GM21576 (cell line): ENCODE measurements around the gene PSTPIP1.

Experiments used
- ATAC-seq: cut with Tn5 transposase; IDR thresholded peaks from one replicate; pipeline ENCODE4 v1.9.1; 2021; ENCODE audit warnings: mild to moderate bottlenecking, moderate library complexity; ENCODE audit not compliant: unreplicated experiment

The PSTPIP1 gene

DNA sequence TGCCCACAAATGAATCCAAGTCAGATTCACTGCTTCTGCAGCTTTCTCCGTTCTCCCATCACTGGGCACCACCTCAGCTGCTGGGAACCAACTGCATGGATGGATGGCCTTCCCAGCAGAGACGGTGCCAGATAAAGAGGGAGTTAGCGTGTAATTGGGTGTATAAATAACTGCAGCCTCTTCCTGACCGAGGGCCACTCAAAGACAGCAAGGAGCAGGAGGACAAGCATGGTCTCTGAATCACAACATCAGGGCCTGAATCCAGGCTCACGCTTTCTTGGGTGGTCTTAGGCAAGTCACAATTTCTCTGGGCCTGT lies 44.2 kb downstream of the PSTPIP1 start:
- ATAC-seq: no peak

- no peak for ATAC-seq
Observed at GRCh38 chr15:77039848-77040247, 44.9 kb downstream of the PSTPIP1 start.

- ATAC-seq: no peak
Observed at GRCh38 chr15:77040673-77041072, 45.7 kb downstream of the PSTPIP1 start.

- ATAC-seq: no peak
Observed at GRCh38 chr15:77042245-77042919, 47.5 kb downstream of the PSTPIP1 start.

DNA sequence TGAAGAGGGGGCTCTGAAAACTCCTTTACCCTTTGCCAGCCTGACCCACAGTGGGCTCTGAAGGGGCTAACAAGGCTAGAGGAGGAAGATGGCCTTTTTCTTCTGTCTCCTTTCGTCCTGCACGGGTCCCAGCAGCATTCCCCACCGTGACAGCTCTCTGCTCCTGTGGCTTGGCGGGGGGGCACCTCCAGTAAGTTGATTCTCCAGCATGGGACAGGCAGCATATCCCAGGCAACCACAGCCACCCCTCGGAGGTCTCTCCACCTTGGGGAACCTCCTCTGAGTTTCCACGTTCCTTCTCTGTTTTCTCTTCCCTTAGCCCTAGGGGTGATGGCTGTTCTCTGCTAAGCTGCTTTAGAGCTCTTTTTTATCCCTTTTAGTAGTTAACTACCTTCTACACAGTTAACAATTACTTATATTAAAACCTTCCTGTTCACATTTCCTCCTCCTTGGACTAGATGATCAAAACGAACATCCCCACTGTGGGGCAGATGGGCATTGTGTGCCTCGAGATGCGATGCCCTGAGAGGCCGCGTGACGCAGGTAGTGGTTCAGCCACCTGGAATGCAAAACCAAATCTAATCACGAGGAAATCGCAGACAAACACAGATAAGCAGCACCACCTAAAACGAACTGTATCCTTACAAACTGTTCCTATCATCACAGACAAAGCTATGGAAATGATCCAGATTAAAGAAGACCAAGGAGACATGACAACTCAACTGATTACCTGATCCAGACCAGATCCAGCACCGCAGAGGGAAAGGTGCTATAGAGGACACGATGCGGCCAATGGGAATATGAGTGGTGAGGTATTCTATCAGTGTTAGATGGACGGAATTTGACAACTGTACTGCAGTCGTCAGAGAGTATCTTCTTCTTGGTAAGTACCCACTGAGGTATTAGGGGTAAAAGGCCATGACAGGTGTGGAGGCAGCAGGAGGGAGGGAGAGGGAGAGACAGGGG lies 48.3 kb downstream of the PSTPIP1 start:
- no peak for ATAC-seq

GRCh38 chr15:77044228-77045042 lies 49.5 kb downstream of the PSTPIP1 start:
- ATAC-seq: no peak

DNA sequence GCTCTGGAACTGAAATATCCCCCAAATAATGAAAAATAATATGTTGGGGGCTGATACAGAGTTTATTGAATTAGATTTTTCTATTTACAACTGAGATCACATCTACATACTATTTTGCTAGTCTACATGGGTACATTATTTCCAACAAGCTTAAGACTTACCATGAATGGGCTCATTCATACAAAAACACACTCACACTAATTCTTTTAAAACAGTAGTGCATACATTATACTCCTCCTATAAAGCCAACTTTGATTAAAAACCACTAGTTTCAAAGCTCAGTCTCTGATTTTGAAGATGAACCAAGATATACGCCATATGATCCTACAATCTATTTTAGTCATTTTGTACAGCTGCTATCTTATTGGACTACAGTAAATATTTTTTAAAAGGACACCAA lies 51.1 kb downstream of the PSTPIP1 start:
- ATAC-seq: no peak

GRCh38 chr15:77046704-77047412 lies 51.9 kb downstream of the PSTPIP1 start:
- no peak for ATAC-seq

DNA sequence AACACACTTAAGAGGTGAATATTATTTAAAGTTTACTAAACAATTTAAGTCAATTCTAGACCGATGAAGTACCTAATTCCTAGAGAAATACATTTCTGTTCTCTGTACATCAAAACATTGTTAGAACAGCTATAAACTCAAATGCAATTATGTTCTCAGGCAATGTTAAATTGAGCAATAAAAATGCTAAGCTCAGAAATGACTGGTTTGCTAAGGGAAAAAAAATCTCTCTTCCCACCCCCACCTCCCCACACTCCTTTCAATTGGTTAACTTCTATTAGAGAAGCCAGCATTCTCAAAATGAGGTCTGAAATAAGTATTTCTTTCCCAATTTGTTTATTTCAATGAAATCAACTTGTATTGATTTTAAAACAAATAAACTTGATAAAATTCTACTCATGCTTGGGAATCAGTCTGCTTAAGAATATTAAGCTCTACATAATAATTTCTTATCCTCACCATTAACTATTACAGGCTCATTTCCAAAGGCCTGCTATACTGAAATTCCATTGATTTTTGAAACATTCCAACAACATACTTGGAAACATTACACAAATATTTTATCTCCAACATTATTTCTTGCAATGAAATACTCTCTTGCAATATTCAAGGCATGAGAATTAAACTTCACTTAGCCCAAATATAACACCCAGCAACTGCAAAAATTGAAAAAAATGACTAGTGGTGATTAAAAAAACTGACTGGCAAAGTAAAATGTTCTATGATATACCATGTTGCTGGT lies 53.4 kb downstream of the PSTPIP1 start:
- no peak for ATAC-seq

DNA sequence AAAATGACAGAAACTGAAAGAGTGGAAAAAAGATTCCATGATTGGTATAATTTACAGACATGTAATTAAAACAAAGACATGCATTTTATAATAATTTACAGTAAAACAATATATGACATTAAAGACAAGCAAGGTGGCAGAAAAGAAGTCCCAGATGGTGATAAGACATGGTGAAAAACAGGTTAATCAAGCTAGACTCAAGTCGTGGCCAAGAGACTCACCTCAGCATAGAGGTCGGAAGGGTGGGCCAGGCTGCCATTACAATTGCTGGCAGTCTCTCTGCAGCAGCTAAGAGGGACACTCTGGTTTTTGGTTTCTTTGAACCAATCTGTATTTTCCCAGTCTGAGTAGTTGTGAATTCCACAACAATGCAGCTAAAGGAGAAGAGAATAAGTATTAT lies 57.6 kb downstream of the PSTPIP1 start:
- ATAC-seq: no peak

- no peak for ATAC-seq
Observed at GRCh38 chr15:77053709-77054108, 58.8 kb downstream of the PSTPIP1 start.

GRCh38 chr15:77057072-77057471 lies 62.1 kb downstream of the PSTPIP1 start:
- ATAC-seq: no peak

- no peak for ATAC-seq
Observed at GRCh38 chr15:77057685-77058084, 62.8 kb downstream of the PSTPIP1 start.

GRCh38 chr15:77058468-77058867 lies 63.5 kb downstream of the PSTPIP1 start:
- ATAC-seq: no peak

DNA sequence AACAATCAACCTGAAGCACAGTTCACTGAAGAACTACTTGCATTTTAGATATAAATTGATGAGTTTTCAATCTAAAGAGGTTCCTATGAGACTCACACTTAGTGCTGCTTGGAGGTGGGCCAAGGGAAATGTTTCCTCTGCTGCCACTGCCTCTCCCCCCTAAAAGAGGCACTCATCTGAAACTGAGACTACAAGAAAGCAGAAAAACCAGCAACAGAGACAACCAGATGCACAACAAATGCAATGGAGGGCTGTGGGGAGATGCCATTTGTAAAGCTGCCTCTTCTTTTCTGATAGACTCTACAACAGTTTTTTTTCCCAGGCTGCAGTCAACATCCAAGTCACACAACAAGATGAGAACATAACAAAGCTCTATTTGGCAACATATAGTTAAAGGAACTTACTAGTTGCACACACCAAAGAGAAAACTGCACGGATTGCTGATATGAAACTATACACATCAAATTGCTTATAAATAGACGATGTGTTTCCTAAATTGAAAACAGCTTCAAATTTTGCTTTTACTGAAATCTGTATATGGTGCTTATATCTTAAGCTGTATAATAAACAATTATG lies 64.9 kb downstream of the PSTPIP1 start:
- ATAC-seq: peak; percentile 68

DNA sequence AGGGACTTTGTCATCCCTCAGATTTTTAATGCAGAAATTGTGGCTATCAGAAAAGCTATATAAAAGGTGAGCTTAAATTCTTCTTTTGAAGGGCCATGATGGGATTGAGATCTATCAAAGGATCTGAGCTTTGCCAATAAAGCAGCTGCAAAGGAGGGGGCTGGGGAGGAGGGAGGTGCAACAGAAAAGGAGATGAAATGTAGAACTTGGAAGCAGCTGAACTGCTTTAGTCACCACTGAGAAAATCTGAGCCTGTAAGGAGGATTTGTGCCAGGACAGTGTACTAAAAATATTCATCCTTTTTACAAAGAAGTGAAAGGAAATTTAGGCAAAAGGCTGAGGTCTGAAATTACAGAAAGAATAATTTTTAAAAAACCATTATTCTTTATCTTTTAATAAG lies 65.6 kb downstream of the PSTPIP1 start:
- no peak for ATAC-seq

DNA sequence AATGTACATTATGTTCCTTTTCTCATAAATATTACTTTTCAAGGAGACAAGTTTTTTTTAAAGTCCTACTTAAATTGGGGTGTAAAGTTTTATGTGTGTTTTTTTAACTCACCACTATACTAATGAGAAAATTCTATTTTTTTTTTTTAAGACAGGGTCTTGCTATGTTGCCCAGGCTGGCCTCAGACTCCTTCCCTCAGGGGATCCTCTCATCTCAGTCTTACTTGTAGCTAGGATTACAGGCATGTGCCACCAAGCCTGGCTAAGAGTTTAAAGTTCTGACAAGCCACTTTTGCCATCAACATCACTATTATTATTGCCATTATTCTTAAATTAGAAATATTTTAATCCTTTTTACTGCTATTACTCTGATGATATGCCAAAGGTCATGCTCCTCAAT lies 68.3 kb downstream of the PSTPIP1 start:
- no peak for ATAC-seq

GRCh38 chr15:77064063-77064462 lies 69.1 kb downstream of the PSTPIP1 start:
- no peak for ATAC-seq

DNA sequence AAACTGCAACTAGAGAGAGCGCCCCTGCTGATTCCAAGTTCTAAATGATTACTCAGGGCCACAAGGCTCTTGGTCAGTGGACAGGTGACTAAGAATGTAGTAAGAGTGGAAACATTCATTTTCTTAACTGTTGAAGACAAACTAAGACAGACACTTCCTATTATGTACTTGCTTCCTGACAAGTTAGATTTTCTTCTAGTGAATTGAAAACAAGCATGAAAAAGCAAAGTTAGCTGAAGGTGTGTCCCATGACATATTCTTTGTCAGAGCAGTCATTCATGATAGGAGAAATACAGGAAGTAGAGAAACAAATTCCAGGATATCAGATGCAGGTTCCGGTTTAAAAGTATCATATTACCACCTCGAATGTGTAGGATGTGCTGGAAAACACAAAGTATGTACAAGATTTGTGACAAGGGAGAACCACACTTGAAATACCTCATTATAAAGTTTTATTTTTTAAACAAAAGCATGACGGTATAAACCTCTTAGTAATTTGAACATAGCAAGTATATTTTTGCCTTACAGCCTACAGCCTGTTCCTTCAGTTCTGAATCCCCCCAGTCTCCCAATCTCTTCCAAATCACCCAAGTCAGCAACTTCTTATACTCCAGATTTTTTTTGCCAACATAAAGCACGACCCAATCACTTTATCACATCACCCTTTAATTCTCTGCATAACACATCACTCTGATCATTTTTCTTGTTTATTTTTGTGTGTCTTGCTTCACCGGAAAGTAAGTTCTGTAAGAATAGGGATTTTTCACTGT lies 69.8 kb downstream of the PSTPIP1 start:
- no peak for ATAC-seq
